GM18861 (cell line): ENCODE results near the gene PNPLA5.
"Not testable (repeated sequence)": the region's sequence is repeated elsewhere in the genome, so short reads cannot be mapped to it uniquely, and the experiment has no call there.

ENCODE experiments used
- ATAC-seq: cut with Tn5 transposase; IDR thresholded peaks from one replicate; pipeline ENCODE4 v1.9.1; 2021; ENCODE audit not compliant: unreplicated experiment

PNPLA5 gene

GRCh38 chr22:43882122-43882767 lies 9.6 kb downstream of the PNPLA5 start:
- ATAC-seq: no peak

DNA sequence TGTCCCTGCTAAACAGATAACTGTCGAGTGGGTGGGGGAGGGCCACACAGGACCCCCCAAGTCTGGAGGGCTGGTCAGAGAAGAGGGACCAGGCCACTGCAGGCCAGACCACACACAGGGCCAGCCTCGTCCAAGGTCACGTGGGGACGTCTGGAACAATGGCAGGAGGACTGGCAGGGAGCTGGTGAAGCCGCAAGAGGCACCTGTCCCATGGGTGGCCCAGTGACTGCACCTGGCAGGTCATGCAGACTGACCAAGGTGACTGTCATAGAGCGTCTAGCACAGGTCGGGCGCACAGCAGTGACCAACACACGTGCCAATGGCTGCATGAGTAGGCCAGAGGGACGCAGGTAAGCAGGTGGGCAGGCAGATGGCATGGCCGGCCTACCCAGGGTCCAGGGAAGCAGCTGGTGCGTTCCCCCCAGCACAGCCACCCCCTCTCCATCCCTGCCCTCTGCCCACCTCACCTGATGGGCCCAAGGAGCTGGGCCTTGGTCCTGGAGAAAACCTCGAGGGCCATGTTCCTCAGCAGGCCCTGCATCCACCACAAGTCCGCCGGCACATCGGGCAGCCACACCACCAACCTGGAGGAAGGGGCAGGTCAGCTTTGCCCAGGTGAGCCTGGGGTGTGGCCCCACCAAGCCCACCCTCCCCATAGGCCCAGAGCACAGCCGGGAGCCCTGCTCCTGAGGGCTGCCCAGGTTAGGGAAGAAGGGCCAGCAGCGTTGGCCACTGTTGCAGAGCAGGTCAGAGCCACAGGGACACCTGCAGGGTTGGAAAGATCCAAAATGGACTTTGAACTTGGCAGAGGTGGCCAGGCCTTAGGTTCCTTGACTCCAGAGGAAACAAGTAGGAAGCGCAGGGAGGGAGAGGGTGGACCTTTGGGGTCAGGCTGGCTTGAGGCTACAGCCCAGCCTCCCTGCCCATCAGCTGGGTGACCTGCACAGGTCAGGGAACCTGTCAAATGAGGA lies 10.4 kb downstream of the PNPLA5 start:
- no peak for ATAC-seq

- ATAC-seq: no peak
These were observed 11.2 kb downstream of the PNPLA5 start for GRCh38 chr22:43880541-43880991.

GRCh38 chr22:43879901-43880540 lies 11.8 kb downstream of the PNPLA5 start:
- no peak for ATAC-seq

- no peak for ATAC-seq
These were observed 12.8 kb downstream of the PNPLA5 start for GRCh38 chr22:43878831-43879550.

GRCh38 chr22:43878079-43878795 lies 13.6 kb downstream of the PNPLA5 start:
- no peak for ATAC-seq

GRCh38 chr22:43876866-43877509 lies 14.8 kb downstream of the PNPLA5 start:
- no peak for ATAC-seq

DNA sequence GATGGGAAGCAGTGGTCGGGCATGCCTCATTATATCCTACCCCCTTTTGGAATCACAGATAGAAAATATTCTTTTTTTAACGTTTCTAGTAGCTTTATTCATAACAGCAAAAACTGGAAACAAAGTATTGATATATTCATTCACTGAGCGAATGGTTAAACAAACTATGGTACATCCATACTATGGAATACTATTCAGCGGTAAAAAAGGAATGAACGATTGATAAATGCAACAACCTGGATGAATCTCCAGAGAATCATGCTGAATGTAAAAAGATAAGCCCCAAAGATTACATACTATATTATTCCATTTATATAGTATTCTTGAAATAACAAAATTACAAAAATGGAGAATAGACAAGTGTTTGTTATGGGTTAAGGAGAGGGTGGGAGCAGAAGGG lies 22.0 kb downstream of the PNPLA5 start:
- ATAC-seq: no peak

DNA sequence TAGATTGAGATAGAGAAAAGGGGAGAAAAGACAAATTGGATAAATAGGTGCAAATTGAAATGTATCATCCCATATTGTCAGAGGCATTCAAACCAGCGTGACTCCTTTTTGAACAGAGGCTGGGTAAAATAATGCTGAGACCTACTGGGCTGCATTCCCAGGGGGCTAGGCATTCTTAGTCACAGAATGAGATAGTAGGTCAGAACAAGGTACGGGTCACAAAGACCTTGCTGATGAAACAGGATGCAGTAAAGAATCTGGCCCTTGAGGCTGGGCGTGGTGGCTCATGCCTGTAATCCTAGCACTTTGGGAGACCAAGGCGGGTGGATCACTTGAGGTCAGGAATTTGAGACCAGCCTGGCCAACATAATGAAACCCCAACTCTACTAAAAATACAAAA lies 22.8 kb downstream of the PNPLA5 start:
- ATAC-seq: not testable (repeated sequence)

- ATAC-seq: no peak
These were observed 23.8 kb downstream of the PNPLA5 start for GRCh38 chr22:43867839-43868635.

DNA sequence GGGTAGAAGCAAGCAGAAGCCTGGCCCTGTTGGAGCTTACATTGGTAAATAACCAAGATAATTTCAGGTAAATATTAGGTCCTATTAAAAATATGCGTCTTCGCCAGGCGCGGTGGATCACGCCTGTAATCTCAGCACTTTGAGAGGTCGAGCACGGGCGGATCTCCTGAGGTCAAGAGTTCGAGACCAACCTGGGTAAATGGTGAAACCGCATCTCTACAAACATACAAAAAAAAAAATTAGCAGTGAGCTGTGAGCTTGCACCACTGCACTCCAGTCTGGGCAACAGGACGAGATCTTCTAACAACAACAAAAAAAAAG lies 29.0 kb downstream of the PNPLA5 start:
- no peak for ATAC-seq

- no peak for ATAC-seq
These were observed 29.5 kb downstream of the PNPLA5 start, which contains the start of gene SULT4A1 for GRCh38 chr22:43862074-43862881. Gene SULT4A1 (minus strand): TSS chr22:43862513. CDS start chr22:43862382, 131 bp downstream.

DNA sequence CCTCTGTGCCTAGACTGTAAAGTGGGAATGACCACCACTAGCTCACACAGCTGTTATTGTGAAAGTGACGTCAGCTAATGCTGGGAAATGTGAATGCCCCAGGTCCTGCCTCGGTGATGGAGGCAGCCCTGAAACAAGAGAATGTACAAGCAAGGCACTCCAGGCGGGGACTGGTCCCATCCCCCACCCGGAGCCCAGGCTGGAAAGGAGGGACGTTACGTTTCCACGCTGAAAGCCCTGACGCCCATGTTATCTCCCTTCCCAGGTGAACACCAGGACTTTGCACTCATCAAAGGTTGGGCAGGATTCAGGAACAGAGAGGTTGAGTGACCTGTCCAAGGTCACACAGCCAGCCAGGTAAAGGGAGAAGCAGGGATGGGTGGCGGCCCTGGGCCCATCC lies 30.3 kb downstream of the PNPLA5 start:
- no peak for ATAC-seq

GRCh38 chr22:43860831-43861230 lies 31.0 kb downstream of the PNPLA5 start:
- ATAC-seq: no peak

- ATAC-seq: no peak
These were observed 31.7 kb downstream of the PNPLA5 start for GRCh38 chr22:43860126-43860525.

DNA sequence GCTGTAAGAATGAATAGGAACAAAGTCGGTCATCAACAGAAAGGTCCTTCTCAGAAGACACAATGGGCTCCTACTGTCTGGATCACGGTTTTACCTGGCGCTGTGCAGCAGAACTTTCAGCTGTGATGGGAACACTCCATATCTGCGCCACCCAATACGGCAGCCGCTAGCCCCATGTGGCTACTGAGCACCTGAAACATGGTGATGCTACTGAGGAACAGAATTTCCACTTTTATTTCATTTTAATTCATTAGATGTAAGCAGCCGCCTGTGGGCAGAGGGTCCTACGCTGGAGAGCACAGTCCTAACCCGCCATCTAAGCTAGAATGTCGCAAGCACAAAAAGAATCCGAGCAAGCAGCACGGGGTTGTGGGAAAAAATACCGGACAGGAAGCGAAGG lies 32.2 kb downstream of the PNPLA5 start:
- ATAC-seq: no peak

DNA sequence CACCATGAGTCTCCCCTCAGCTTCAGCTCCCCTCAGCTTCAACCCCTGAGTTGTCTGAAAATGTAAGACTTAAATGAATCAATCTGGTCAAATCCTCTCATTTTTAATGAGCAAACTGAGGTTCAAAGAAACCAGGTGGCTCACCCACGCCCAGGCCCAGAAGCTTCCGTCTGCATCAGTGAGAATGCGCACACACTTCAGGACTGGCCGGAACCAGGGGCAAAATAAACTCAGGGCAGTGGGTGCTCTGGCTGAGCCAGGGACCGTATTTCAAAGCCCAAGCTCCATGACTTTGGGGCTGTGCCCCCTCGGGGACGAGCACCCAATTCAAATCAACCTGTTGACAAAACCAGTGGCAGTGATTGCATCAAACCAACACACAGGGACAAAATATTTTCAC lies 32.6 kb downstream of the PNPLA5 start:
- ATAC-seq: no peak

- ATAC-seq: no peak
These were observed 33.5 kb downstream of the PNPLA5 start for GRCh38 chr22:43858156-43858895.
